Measurements from ENCODE around the gene MIEF2. TPM values are rescaled to one million over a fixed set of nuclear protein-coding genes. Genes with fewer than 3 reads are reported as not detected.
A peak's percentile ranks its signal among the peaks of the same experiment; 100 is the strongest.

MIEF2 gene
- total and polyA plus RNA-seq, 3 donors from 2014 or later: 7.5 to 29.4 (median 28.5) TPM

- peak overlapping the region in 1 of 2 donors; percentile 36 for H3K4me3 ChIP-seq
- no peaks in the 10 kb centered on the region for H3K27me3 ChIP-seq
- peak overlapping the region; percentile 31 to 56 for H3K27ac ChIP-seq
- TF ChIP-seq POLR2A (IDR thresholded peaks at IDR 0.05): no peak
- no peak for TF ChIP-seq CTCF (IDR thresholded peaks at IDR 0.05)
- WGBS, 2 donors: 19 to 26% methylated on average over 30 of the region's 30 CpGs
- peaks cover 26% of the 10 kb centered on the region for H3K4me1 ChIP-seq
- intact Hi-C loops (cut with DNase I; ENCODE audit: low total_unique reads): no loop called here
- H3K36me3 ChIP-seq (ENCODE audit: low read depth, missing control alignments): no peaks in the 10 kb centered on the region
- H3K9me3 ChIP-seq: no peaks in the 10 kb centered on the region
- DNase-seq: peak; percentile 72
These were observed 12.9 kb upstream of the MIEF2 start for GRCh38 chr17:18247613-18248001.

GRCh38 chr17:18248300-18248731, 12.1 kb upstream of the MIEF2 start:
- TF ChIP-seq POLR2A (IDR thresholded peaks at IDR 0.05): no peak
- peak; percentile 56 to 69 (median 63) for TF ChIP-seq CTCF (IDR thresholded peaks at IDR 0.05)
- Histone ChIP-seq H3K9me3 (no peaks in the 10 kb centered on the region), H3K4me1 (peaks cover 26% of the 10 kb centered on the region), H3K27ac (peak overlapping the region; percentile 27 to 39), H3K27me3 (no peaks in the 10 kb centered on the region), H3K36me3 (ENCODE audit: low read depth, missing control alignments) (no peaks in the 10 kb centered on the region), H3K4me3 (no peak overlapping the region)
- 24 to 31% methylated on average over 7 to 9 of the region's 9 CpGs for WGBS, 2 donors
- intact Hi-C loops (cut with DNase I; ENCODE audit: low total_unique reads): no loop called here
- DNase-seq: peak; percentile 66

- no peak overlapping the region for H3K4me3 ChIP-seq
- DNase-seq: no peak
- intact Hi-C loops (cut with DNase I; ENCODE audit: low total_unique reads): no loop called here
These were observed 11.7 kb upstream of the MIEF2 start for GRCh38 chr17:18248811-18249210.

GRCh38 chr17:18250259-18250658, 10.2 kb upstream of the MIEF2 start:
- Histone ChIP-seq H3K4me1 (peaks cover 26% of the 10 kb centered on the region), H3K9me3 (no peaks in the 10 kb centered on the region), H3K36me3 (ENCODE audit: low read depth, missing control alignments) (no peaks in the 10 kb centered on the region), H3K27me3 (no peaks in the 10 kb centered on the region), H3K4me3 (no peak overlapping the region), H3K27ac (no peak overlapping the region)
- intact Hi-C loops (cut with DNase I; ENCODE audit: low total_unique reads): no loop called here
- no peak for DNase-seq
- 76 to 94% methylated on average over 9 of the region's 9 CpGs for WGBS, 2 donors
- TF ChIP-seq POLR2A (IDR thresholded peaks at IDR 0.05): no peak
- TF ChIP-seq CTCF (IDR thresholded peaks at IDR 0.05): no peak

More at GRCh38 chr17:18248811-18249210, 11.7 kb upstream of the MIEF2 start:
- Histone ChIP-seq H3K4me1 (peaks cover 26% of the 10 kb centered on the region), H3K27me3 (no peaks in the 10 kb centered on the region), H3K27ac (no peak overlapping the region), H3K36me3 (ENCODE audit: low read depth, missing control alignments) (no peaks in the 10 kb centered on the region), H3K9me3 (no peaks in the 10 kb centered on the region)
- TF ChIP-seq CTCF (IDR thresholded peaks at IDR 0.05) (no peak), POLR2A (IDR thresholded peaks at IDR 0.05) (no peak)
- 92% methylated on average over 6 to 7 of the region's 7 CpGs for WGBS, 2 donors

GRCh38 chr17:18250708-18251107, 9.8 kb upstream of the MIEF2 start:
- no peak overlapping the region for H3K27ac ChIP-seq
- 95 to 97% methylated on average over 11 to 14 of the region's 14 CpGs for WGBS, 2 donors
- peaks cover 26% of the 10 kb centered on the region for H3K4me1 ChIP-seq
- DNase-seq: no peak
- TF ChIP-seq POLR2A (IDR thresholded peaks at IDR 0.05) (no peak), CTCF (IDR thresholded peaks at IDR 0.05) (no peak)
- H3K9me3 ChIP-seq: no peaks in the 10 kb centered on the region
- no peaks in the 10 kb centered on the region for H3K36me3 ChIP-seq (ENCODE audit: low read depth, missing control alignments)
- no peak overlapping the region for H3K4me3 ChIP-seq
- intact Hi-C loops (cut with DNase I; ENCODE audit: low total_unique reads): no loop called here
- no peaks in the 10 kb centered on the region for H3K27me3 ChIP-seq
